GM23338 (cell line): ENCODE results near the gene SCIMP.

ENCODE experiments used
- EZH2 ChIP-seq: fragments of 200-600 bp; sonication (generic); IDR thresholded peaks from one replicate; pipeline ENCODE4 v1.8.0; 2017; ENCODE audit warnings: antibody characterized with exemption, mild to moderate bottlenecking, low read depth; ENCODE audit not compliant: unreplicated experiment
- JUNB ChIP-seq: IDR thresholded peaks from one replicate; pipeline ENCODE4 v1.6.1; 2016; ENCODE audit warnings: antibody characterized with exemption; ENCODE audit not compliant: unreplicated experiment
- TF ChIP-seq, protein P1 (sequence below), 2 experiments: fragments of 200-600 bp in 1 of 2; sonication (generic) in 1 of 2; conservative IDR thresholded peaks; 2 replicates each; pipeline versions ENCODE4 v1.5.1 to v1.6.1; 2016 to 2017; ENCODE audit warnings: antibody characterized with exemption in 2 of 2, low read depth in 2 of 2, mild to moderate bottlenecking in 2 of 2, moderate library complexity in 1 of 2

DNA sequence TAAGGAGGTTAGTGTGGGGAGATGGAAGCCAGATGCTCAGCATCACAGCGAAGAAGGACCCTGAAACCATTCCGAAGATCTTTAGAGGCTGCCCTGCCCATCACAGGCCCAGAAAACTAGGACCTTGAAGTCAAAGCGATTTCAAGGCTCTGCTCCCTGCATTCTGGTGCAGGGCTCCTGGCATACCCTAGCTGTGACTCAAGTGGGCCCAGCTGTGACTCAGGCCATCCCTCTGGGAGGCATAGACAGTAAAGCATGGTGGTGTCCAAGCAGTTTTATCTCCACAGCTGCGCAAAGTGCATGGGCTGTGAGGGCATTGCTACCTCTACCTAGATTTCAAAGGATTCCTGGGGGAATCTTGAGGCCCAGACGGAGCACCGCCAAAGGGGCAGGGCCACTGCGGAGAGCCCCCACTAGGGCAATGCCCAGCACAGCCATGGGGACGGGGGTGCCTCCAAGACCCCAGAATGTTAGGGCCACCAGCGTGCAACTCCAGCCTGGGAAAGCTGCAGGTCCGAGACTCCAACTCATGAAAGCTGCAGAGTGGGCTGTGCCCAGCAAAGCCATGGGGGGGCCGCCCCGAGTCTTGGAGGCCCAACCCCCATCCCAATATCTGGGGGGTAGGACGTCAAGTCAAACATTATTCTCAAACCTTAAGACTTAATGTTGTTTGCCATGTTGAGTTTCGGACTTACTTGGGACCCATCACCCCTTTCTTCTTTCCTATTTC is 31.3 kb downstream of the SCIMP start:
- TF ChIP-seq, protein P1, sequence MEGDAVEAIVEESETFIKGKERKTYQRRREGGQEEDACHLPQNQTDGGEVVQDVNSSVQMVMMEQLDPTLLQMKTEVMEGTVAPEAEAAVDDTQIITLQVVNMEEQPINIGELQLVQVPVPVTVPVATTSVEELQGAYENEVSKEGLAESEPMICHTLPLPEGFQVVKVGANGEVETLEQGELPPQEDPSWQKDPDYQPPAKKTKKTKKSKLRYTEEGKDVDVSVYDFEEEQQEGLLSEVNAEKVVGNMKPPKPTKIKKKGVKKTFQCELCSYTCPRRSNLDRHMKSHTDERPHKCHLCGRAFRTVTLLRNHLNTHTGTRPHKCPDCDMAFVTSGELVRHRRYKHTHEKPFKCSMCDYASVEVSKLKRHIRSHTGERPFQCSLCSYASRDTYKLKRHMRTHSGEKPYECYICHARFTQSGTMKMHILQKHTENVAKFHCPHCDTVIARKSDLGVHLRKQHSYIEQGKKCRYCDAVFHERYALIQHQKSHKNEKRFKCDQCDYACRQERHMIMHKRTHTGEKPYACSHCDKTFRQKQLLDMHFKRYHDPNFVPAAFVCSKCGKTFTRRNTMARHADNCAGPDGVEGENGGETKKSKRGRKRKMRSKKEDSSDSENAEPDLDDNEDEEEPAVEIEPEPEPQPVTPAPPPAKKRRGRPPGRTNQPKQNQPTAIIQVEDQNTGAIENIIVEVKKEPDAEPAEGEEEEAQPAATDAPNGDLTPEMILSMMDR (conservative IDR thresholded peaks at IDR 0.05; ENCODE audit: low read depth in 2 of 2), result no peak
- TF ChIP-seq JUNB (no peak), EZH2 (no peak)
